Kidney epithelial cell (primary cell): ENCODE results near the gene TNFAIP2. TPM values are rescaled to one million over a fixed set of nuclear protein-coding genes. Genes with fewer than 3 reads are reported as not detected.

Experiments
- DNase-seq: peaks from one replicate; pipeline ENCODE4 v3.0.0-alpha.2; 2010; ENCODE audit warnings: low read depth
- H3K27me3 ChIP-seq: 2 replicates; pipeline ENCODE4 v1.6.0; 2011; ENCODE audit warnings: low read length; ENCODE audit not compliant: control insufficient read depth, insufficient read depth
- H3K36me3 ChIP-seq: 2 replicates; pipeline ENCODE4 v1.5.1; 2011; ENCODE audit warnings: low read length; ENCODE audit not compliant: control insufficient read depth, insufficient read depth
- H3K4me3 ChIP-seq: 2 replicates; pipeline ENCODE4 v1.5.1; 2011; ENCODE audit warnings: low read depth, mild to moderate bottlenecking, control low read depth, low read length
- CTCF ChIP-seq: IDR thresholded peaks from 2 replicates; pipeline ENCODE4 v1.5.1; 2011; ENCODE audit warnings: mild to moderate bottlenecking, moderate library complexity, low read length, control low read depth, inconsistent platforms; ENCODE audit not compliant: insufficient read depth, poor library complexity, severe bottlenecking
- total RNA-seq: library from RNA; depleted of rRNA; stranded (reverse); fragments of >200 nt; gene quantifications from 2 replicates; pipeline ENCODE4 v1.2.3, GENCODE V29; 2015

Gene TNFAIP2
- total RNA-seq, 1 donor from 2014 or later, result 152 TPM

GRCh38 chr14:103135333-103136260 is 12.3 kb downstream of the TNFAIP2 start:
- Histone ChIP-seq H3K36me3 (peaks cover 1% of the 10 kb centered on the region), H3K4me3 (no peak overlapping the region), H3K27me3 (no peaks in the 10 kb centered on the region)
- TF ChIP-seq CTCF, result no peak
- DNase-seq, result no peak

- TF ChIP-seq CTCF, result no peak
These were observed 13.4 kb downstream of the TNFAIP2 start for GRCh38 chr14:103136388-103137271.

GRCh38 chr14:103137689-103138300 is 14.5 kb downstream of the TNFAIP2 start:
- no peak for DNase-seq
- Histone ChIP-seq H3K4me3 (no peak overlapping the region), H3K27me3 (no peaks in the 10 kb centered on the region), H3K36me3 (peaks cover 1% of the 10 kb centered on the region)
- no peak for TF ChIP-seq CTCF

More at GRCh38 chr14:103136388-103137271, 13.4 kb downstream of the TNFAIP2 start:
- Histone ChIP-seq H3K4me3 (no peak overlapping the region), H3K27me3 (no peaks in the 10 kb centered on the region), H3K36me3 (peaks cover 1% of the 10 kb centered on the region)
- DNase-seq, result no peak

GRCh38 chr14:103138301-103139131 is 15.3 kb downstream of the TNFAIP2 start:
- H3K36me3 ChIP-seq, result peaks cover 1% of the 10 kb centered on the region
- no peak for TF ChIP-seq CTCF
- H3K27me3 ChIP-seq, result no peaks in the 10 kb centered on the region
- no peak overlapping the region for H3K4me3 ChIP-seq
- no peak for DNase-seq
